Omental fat pad (tissue), 4 donors: ENCODE data around the gene HIGD1B. TPM values are rescaled to one million over a fixed set of nuclear protein-coding genes. Genes with fewer than 3 reads are reported as not detected.
"Not testable (repeated sequence)": the region's sequence is repeated elsewhere in the genome, so short reads cannot be mapped to it uniquely, and the experiment has no call there.

ENCODE experiments used
- ATAC-seq: fragments of 150-250 bp; one replicate; pipeline ENCODE4 v1.9.1; 2016; ENCODE audit warnings: mild to moderate bottlenecking, moderate library complexity; ENCODE audit not compliant: low FRiP score
- DNase-seq: peaks from one replicate; pipeline ENCODE4 v3.0.0-alpha.2; 2019; ENCODE audit warnings: low spot score
- CTCF ChIP-seq, 3 donors: fragments of 450-650 bp; IDR thresholded peaks; one replicate each; pipeline ENCODE4 v1.5.1; 2016 to 2017; ENCODE audit warnings: antibody characterized with exemption in 3 of 3, mild to moderate bottlenecking in 3 of 3, moderate library complexity in 2 of 3
- total RNA-seq, 4 donors: library from RNA; depleted of rRNA; stranded (reverse); fragments of >200 nt; gene quantifications; one replicate each; pipeline ENCODE4 v1.1.0, GENCODE V29; 2016

Gene HIGD1B
- total RNA-seq = 10 to 100 TPM in 1 of 4 donors, 1 to 10 TPM in 3; 2.1 to 17.8 (median 3.0) TPM

- ATAC-seq (no peak), DNase-seq (no peak)
- TF ChIP-seq CTCF (IDR thresholded peaks at IDR 0.05) = no peak
Observed at GRCh38 chr17:44847586-44847985, at the start of gene HIGD1B. TSS of gene HIGD1B (plus strand) at chr17:44847883. CDS start at chr17:44848153, 270 bp downstream.

DNA sequence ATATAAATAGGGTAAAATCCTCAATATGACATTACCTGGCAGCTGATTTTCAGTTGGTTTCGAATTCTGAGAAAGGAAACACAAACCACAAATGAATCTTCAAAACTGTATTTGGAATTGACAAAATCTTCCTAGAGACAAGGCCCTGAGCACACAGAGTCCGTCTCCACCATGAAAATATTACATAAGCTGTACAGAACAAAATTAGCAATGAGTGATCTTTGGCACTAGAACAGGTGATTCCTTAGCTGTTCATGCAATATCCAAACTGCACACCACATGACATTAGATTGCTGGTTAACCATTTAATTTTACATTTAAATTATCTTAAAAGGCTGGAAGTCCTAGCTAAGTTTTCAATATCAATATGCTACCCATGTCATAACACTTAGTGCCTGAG is 49.3 kb upstream of the HIGD1B start:
- ATAC-seq = no peak
- TF ChIP-seq CTCF (IDR thresholded peaks at IDR 0.05) = no peak
- no peak for DNase-seq

- TF ChIP-seq CTCF (IDR thresholded peaks at IDR 0.05) = no peak
- DNase-seq = no peak
- no peak for ATAC-seq
Observed at GRCh38 chr17:44801880-44802279, 45.8 kb upstream of the HIGD1B start.

GRCh38 chr17:44804302-44805089 is 43.2 kb upstream of the HIGD1B start:
- no peak for TF ChIP-seq CTCF (IDR thresholded peaks at IDR 0.05)
- DNase-seq (no peak), ATAC-seq (no peak)

DNA sequence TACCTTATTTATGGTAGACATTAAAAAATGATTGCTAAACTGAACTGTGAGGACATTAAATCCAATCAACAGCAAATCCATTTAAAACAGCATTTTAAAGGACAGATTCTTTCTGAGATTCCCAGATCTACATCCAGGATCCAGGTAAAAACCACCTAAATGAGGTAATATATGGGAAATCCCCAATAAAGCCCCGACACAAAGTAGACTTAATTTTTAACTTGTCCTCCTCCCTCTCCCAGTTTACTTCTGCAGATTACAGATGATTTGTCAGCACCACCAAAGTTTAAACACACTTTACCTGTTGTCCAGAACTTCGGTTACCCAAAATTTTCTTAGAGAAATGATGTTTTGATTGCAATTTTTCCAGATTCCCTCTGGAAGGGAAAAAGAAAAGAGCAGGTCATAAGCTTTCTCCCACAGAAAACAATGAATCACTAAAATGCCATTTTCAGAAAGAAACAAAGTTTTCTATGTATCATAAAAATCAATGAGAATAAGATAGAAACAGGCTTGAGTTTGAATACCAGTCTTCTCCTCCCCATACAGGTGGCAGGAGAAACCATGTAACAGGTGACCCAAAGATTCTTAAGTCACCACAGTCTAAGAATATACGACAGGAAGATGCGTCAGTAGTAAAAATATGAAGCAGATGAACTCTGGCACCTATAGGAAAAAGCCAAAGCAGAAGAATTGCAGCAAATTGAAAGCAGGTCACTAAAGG is 40.4 kb upstream of the HIGD1B start:
- ATAC-seq = no peak
- no peak for TF ChIP-seq CTCF (IDR thresholded peaks at IDR 0.05)
- DNase-seq = no peak

DNA sequence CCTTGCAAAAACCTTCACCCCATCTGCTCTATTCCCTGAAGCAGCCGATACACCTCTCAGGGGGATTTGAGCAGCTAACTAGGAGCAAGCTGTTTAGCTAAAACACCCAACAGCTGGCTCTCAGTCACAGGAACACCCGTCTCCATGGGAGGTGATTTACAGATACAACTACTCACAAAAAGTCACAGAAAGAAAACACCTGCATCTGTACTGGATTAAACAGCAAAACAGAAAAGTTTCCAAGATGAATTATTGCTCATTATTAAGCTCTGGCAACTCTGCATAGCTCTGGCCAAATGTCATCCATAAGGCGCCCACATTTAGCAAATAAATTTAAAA is 39.9 kb upstream of the HIGD1B start:
- DNase-seq = no peak
- no peak for TF ChIP-seq CTCF (IDR thresholded peaks at IDR 0.05)
- ATAC-seq = no peak

GRCh38 chr17:44808156-44808555 is 39.5 kb upstream of the HIGD1B start:
- DNase-seq = no peak
- no peak for ATAC-seq
- TF ChIP-seq CTCF (IDR thresholded peaks at IDR 0.05) = no peak

DNA sequence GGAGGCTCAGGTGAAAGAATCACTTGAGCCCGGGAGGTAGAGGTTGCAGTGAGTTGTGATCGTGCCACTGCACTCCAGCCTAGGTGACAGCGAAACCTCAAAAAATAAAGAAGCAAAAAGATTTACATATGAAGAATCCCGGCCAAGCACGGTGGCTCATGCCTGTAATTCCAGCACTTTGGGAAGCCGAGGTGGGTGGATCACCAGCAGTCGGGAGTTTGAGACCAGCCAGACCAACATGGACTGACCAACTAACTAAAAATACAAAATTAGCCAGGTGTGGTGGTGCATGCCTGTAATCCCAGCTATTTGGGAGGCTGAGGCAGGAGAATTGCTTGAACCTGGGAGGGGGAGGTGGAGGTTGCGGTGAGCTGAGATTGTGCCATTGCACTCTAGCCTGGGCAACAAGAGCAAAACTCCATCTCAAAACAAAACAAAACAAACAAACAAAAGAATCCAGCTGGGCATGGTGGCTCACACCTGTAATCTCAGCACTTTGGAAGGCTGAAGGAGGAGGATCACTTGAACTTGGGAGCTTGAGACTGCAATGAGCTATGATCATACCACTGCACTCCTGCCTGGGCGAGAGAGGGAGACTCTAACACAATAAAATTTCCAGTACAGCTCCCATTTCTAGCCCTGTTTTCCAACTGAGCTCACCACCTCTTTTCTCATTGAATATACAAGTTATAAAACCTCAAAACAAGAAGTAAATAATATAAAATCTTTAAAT is 38.9 kb upstream of the HIGD1B start:
- DNase-seq, ATAC-seq: not testable (repeated sequence)
